Endodermal cell (in vitro differentiated cells): Measurements from ENCODE around the gene MEGF11. TPM values are rescaled to one million over a fixed set of nuclear protein-coding genes. Genes with fewer than 3 reads are reported as not detected.
"Not testable (repeated sequence)": the region's sequence is repeated elsewhere in the genome, so short reads cannot be mapped to it uniquely, and the experiment has no call there.

Experiments
- DNase-seq: peaks from one replicate; pipeline ENCODE4 v3.0.0-alpha.2; 2017
- H3K27ac ChIP-seq: 2 replicates; pipeline ENCODE4 v1.5.1; 2013; ENCODE audit warnings: mild to moderate bottlenecking, low read depth, low read length, moderate library complexity
- H3K27me3 ChIP-seq: 2 replicates; pipeline ENCODE4 v1.6.1; 2013; ENCODE audit warnings: mild to moderate bottlenecking, low read length, moderate library complexity; ENCODE audit not compliant: insufficient read depth, control insufficient read depth, poor library complexity, severe bottlenecking
- H3K36me3 ChIP-seq: 2 replicates; pipeline ENCODE4 v1.7.0; 2013; ENCODE audit warnings: mild to moderate bottlenecking, low read length, moderate library complexity; ENCODE audit not compliant: control insufficient read depth, insufficient read depth
- H3K4me1 ChIP-seq: one replicate; pipeline ENCODE4 v1.7.0; 2013; ENCODE audit warnings: low read length; ENCODE audit not compliant: control insufficient read depth, insufficient read depth
- H3K4me3 ChIP-seq: 2 replicates; pipeline ENCODE4 v1.5.1; 2013; ENCODE audit warnings: mild to moderate bottlenecking, low read length, moderate library complexity
- H3K9ac ChIP-seq: 2 replicates; pipeline ENCODE4 v1.6.1; 2013; ENCODE audit warnings: mild to moderate bottlenecking, low read length, moderate library complexity; ENCODE audit not compliant: poor library complexity, severe bottlenecking; ENCODE audit errors: extremely low read depth
- H3K9me3 ChIP-seq: 2 replicates; pipeline ENCODE4 v1.6.1; 2013; ENCODE audit warnings: mild to moderate bottlenecking, low read length, moderate library complexity; ENCODE audit not compliant: control insufficient read depth
- H3K27ac Mint-ChIP-seq: 2 replicates; pipeline ENCODE4 v1.8.0; 2020; ENCODE audit warnings: mixed read lengths
- H3K27me3 Mint-ChIP-seq: 2 replicates; pipeline ENCODE4 v1.8.0; 2021; ENCODE audit warnings: mild to moderate bottlenecking, mixed read lengths; ENCODE audit not compliant: insufficient read depth
- H3K36me3 Mint-ChIP-seq: 2 replicates; pipeline ENCODE4 v1.8.0; 2020; ENCODE audit warnings: low read depth, mixed read lengths
- H3K4me1 Mint-ChIP-seq: 2 replicates; pipeline ENCODE4 v1.8.0; 2020; ENCODE audit warnings: mixed read lengths
- H3K4me3 Mint-ChIP-seq: 2 replicates; pipeline ENCODE4 v1.8.0; 2020; ENCODE audit warnings: mild to moderate bottlenecking, moderate library complexity, mixed read lengths
- H3K9me3 Mint-ChIP-seq: 2 replicates; pipeline ENCODE4 v1.8.0; 2020; ENCODE audit warnings: mild to moderate bottlenecking, mixed read lengths
- WGBS, 2 experiments: methylation state at CpG; one replicate each; pipeline versions ENCODE4 v1.1.5 to v1.1.7; 2013; ENCODE audit warnings: missing lambda C conversion rate in 2 of 2, mixed read lengths in 1 of 2; ENCODE audit not compliant: insufficient coverage in 1 of 2, insufficient read length in 1 of 2; 5-methylcytosine and 5-hydroxymethylcytosine counted together
- total RNA-seq, 2 donors: library from RNA; stranded (reverse); fragmentation: NEBNext Ultra II Directional in 1 of 2; extraction: Animal tissue kit (Norgen Biotek cat#: 25700) in 1 of 2; gene quantifications; 2 replicates in 1 of 2; 3 replicates in 1 of 2; pipeline ENCODE4 v1.2.1, GENCODE V29; 2021
- TF ChIP-seq, protein P1 (sequence below): fragments of 200-600 bp; sonication (generic); conservative IDR thresholded peaks from 2 replicates; pipeline ENCODE4 v1.5.0; 2021; ENCODE audit warnings: antibody characterized with exemption, mild to moderate bottlenecking

MEGF11 gene
- total RNA-seq, 2 donors from 2014 or later, result 0.73 to 1.2 TPM

DNA sequence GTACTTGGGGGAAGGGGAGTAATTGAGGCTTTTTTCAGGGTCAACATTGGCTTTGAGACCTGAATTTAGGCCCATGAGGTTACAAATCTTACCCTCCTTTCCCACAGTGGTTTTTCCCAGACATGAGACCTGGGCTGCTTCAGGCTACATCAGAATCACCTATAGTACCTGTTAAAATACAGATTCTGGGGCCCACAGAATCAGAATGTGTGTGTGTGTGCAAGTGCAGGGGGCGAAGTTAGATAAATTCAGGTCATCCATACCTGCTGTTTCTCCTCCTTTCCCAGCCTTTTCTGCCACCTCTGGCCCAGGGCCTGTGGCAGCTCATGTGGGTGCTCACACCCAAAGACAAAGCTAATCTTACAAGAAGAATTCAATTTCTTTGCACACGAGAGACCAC, 273.7 kb downstream of the MEGF11 start:
- no peaks in the 10 kb centered on the region for H3K4me1 ChIP-seq
- H3K4me1 Mint-ChIP-seq, result peaks cover 2% of the 10 kb centered on the region

DNA sequence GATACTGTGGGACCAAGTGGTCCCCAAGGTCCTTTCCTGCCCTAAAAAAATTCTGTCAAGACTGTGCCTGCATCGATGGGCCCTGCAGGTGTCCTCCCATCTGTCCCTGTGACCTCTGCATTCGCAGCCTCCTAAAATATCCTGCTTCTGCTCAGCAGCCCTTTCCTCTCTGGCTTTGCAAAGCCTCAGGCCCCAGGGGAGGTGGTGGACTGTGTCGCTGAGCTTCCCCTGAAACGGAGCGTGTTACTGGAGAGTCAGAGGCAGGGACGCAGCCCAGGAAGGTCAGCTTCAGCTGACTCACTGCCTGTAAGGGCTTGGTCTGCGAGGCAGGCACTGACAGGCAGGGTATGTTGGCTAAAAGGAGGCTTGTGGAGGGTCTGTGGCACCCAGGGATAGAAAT, 274.2 kb downstream of the MEGF11 start:
- H3K9me3 ChIP-seq, result no peaks in the 10 kb centered on the region
- no peak overlapping the region for H3K9ac ChIP-seq
- DNase-seq, result no peak
- Mint-ChIP-seq H3K27ac (no peak overlapping the region), H3K4me3 (no peak overlapping the region), H3K36me3 (no peaks in the 10 kb centered on the region), H3K9me3 (no peaks in the 10 kb centered on the region), H3K4me1 (peaks cover 2% of the 10 kb centered on the region), H3K27me3 (peaks cover 15% of the 10 kb centered on the region)
- peaks cover 15% of the 10 kb centered on the region for H3K27me3 ChIP-seq
- no peak overlapping the region for H3K4me3 ChIP-seq
- no peak overlapping the region for H3K27ac ChIP-seq
- TF ChIP-seq, protein P1, sequence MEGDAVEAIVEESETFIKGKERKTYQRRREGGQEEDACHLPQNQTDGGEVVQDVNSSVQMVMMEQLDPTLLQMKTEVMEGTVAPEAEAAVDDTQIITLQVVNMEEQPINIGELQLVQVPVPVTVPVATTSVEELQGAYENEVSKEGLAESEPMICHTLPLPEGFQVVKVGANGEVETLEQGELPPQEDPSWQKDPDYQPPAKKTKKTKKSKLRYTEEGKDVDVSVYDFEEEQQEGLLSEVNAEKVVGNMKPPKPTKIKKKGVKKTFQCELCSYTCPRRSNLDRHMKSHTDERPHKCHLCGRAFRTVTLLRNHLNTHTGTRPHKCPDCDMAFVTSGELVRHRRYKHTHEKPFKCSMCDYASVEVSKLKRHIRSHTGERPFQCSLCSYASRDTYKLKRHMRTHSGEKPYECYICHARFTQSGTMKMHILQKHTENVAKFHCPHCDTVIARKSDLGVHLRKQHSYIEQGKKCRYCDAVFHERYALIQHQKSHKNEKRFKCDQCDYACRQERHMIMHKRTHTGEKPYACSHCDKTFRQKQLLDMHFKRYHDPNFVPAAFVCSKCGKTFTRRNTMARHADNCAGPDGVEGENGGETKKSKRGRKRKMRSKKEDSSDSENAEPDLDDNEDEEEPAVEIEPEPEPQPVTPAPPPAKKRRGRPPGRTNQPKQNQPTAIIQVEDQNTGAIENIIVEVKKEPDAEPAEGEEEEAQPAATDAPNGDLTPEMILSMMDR, result no peak
- 63 to 79% methylated on average over 4 to 7 of the region's 7 CpGs for WGBS, 2 experiments
- no peaks in the 10 kb centered on the region for H3K36me3 ChIP-seq
- no peaks in the 10 kb centered on the region for H3K4me1 ChIP-seq

More for the DNA sequence above, 273.7 kb downstream of the MEGF11 start:
- Mint-ChIP-seq H3K27me3 (peaks cover 15% of the 10 kb centered on the region), H3K9me3 (no peaks in the 10 kb centered on the region), H3K36me3 (no peaks in the 10 kb centered on the region), H3K27ac (no peak overlapping the region), H3K4me3 (no peak overlapping the region)
- no peak for DNase-seq
- Histone ChIP-seq H3K9me3 (no peaks in the 10 kb centered on the region), H3K9ac (no peak overlapping the region), H3K27ac (no peak overlapping the region), H3K4me3 (no peak overlapping the region), H3K27me3 (peaks cover 15% of the 10 kb centered on the region), H3K36me3 (no peaks in the 10 kb centered on the region)
- TF ChIP-seq, protein P1, result no peak
- WGBS, 2 experiments, result 47 to 50% methylated on average over 2 of the region's 2 CpGs

DNA sequence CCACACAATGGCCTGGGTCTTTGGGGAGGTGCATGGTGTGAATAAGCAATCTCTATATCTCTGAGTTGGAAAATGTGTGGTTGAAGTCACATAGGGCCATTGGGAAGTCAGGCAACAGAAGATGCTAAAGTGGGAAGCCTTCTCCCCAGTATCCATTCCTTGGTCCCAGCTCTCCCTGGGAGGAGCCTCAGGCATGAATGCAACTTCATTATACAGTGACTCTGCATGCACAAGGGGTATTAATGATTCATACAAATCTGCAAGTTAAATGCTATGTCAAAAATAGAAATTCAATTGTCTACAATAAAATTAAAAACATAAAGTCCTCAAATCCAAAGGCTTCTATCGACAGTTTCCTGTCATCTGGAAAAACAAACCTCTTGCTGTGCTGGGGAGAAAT, 275.4 kb downstream of the MEGF11 start:
- no peaks in the 10 kb centered on the region for H3K9me3 Mint-ChIP-seq
- WGBS, 2 experiments, result 87 to 100% methylated on average over 1 of the region's 1 CpG
- Histone ChIP-seq H3K4me1 (no peaks in the 10 kb centered on the region), H3K27ac (no peak overlapping the region), H3K36me3 (no peaks in the 10 kb centered on the region), H3K27me3 (peaks cover 8% of the 10 kb centered on the region), H3K9ac (no peak overlapping the region), H3K9me3 (no peaks in the 10 kb centered on the region), H3K4me3 (no peak overlapping the region)
- H3K27ac Mint-ChIP-seq, result no peak overlapping the region
- TF ChIP-seq, protein P1, result no peak
- DNase-seq, result no peak
- H3K27me3 Mint-ChIP-seq, result peaks cover 8% of the 10 kb centered on the region
- no peaks in the 10 kb centered on the region for H3K36me3 Mint-ChIP-seq
- H3K4me3 Mint-ChIP-seq, result no peak overlapping the region
- H3K4me1 Mint-ChIP-seq, result peaks cover 2% of the 10 kb centered on the region

DNA sequence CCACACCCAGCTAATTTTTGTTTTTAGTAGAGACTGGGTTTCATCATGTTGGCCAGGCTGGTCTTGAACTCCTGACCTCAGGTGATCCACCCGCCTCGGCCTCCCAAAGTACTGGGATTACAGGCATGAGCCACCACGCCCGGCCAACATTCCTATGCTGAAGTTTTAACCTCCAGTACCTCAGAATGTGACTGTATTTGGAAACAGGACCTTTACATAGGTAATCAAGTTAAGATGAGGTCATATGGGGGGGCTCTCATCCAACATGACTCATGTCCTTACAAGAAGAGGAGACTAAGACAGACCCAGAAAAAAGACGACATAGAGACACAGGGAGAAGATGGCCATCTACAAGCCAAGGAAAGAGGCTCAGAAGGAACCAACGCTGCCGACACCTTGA, 277.4 kb downstream of the MEGF11 start:
- not testable (repeated sequence) for H3K27ac ChIP-seq, H3K36me3 Mint-ChIP-seq, H3K4me3 Mint-ChIP-seq, H3K27ac Mint-ChIP-seq, H3K36me3 ChIP-seq, H3K9ac ChIP-seq, DNase-seq, H3K9me3 ChIP-seq, H3K4me1 ChIP-seq, H3K27me3 ChIP-seq, H3K27me3 Mint-ChIP-seq, H3K4me1 Mint-ChIP-seq, H3K9me3 Mint-ChIP-seq, H3K4me3 ChIP-seq
- WGBS, 2 experiments, result 94 to 98% methylated on average over 7 of the region's 7 CpGs
